GM18498 (cell line): ENCODE results near the gene DCST2.

Experiments
- ATAC-seq: cut with Tn5 transposase; IDR thresholded peaks from one replicate; pipeline ENCODE4 v1.9.1; 2021; ENCODE audit warnings: mild to moderate bottlenecking, moderate library complexity; ENCODE audit not compliant: unreplicated experiment

The DCST2 gene

GRCh38 chr1:155033524-155033923, at the start of gene DCST2, which contains the start of gene DCST1:
Gene DCST2 (minus strand): TSS chr1:155033781. CDS start chr1:155033701, 80 bp downstream.
Gene DCST1 (plus strand): TSS chr1:155033824. CDS start chr1:155034037, 213 bp downstream.
- ATAC-seq = no peak

GRCh38 chr1:155083052-155083541, 49.5 kb upstream of the DCST2 start:
- no peak for ATAC-seq

- no peak for ATAC-seq
Measured at GRCh38 chr1:155082301-155083051, 48.9 kb upstream of the DCST2 start.

GRCh38 chr1:155081472-155082300, 48.1 kb upstream of the DCST2 start:
- ATAC-seq = no peak

GRCh38 chr1:155080312-155081228, 47.0 kb upstream of the DCST2 start:
- no peak for ATAC-seq

- ATAC-seq = no peak
Measured at GRCh38 chr1:155079487-155080311, 46.1 kb upstream of the DCST2 start.

- no peak for ATAC-seq
Measured at GRCh38 chr1:155079210-155079486, 45.6 kb upstream of the DCST2 start.

- no peak for ATAC-seq
Measured at GRCh38 chr1:155078469-155079209, 45.1 kb upstream of the DCST2 start, which contains the start of gene EFNA3. Gene EFNA3 (plus strand): TSS chr1:155078837. CDS start chr1:155078942, 105 bp downstream.

- no peak for ATAC-seq
Measured at GRCh38 chr1:155077758-155078445, 44.3 kb upstream of the DCST2 start.

- ATAC-seq = no peak
Measured at GRCh38 chr1:155077346-155077745, 43.8 kb upstream of the DCST2 start.

GRCh38 chr1:155076371-155076770, 42.8 kb upstream of the DCST2 start:
- ATAC-seq = no peak

GRCh38 chr1:155075535-155075934, 42.0 kb upstream of the DCST2 start:
- ATAC-seq = no peak

GRCh38 chr1:155073377-155074242, 40.0 kb upstream of the DCST2 start:
- no peak for ATAC-seq

GRCh38 chr1:155072531-155073289, 39.1 kb upstream of the DCST2 start:
- ATAC-seq = no peak

GRCh38 chr1:155071701-155072100, 38.1 kb upstream of the DCST2 start:
- ATAC-seq = no peak

GRCh38 chr1:155070721-155071569, 37.4 kb upstream of the DCST2 start:
- ATAC-seq = peak; percentile 82
